CD4-positive, alpha-beta memory T cell (primary cell): ENCODE results near the gene SAP130. TPM values are rescaled to one million over a fixed set of nuclear protein-coding genes. Genes with fewer than 3 reads are reported as not detected.
A peak's percentile ranks its signal among the peaks of the same experiment; 100 is the strongest.

Source experiments
- CTCF ChIA-PET: fragments of 350-600 bp; sonication (Branson Sonifier 250); formaldehyde crosslinking; loops from one replicate; lab custom pipeline; 2021; ENCODE audit warnings: inconsistent platforms; ENCODE audit not compliant: partially characterized antibody; lab: Charles Lee
- POLR2A ChIA-PET: fragments of 350-600 bp; sonication (Branson Sonifier 250); formaldehyde crosslinking; loops from one replicate; lab custom pipeline; 2021; ENCODE audit not compliant: partially characterized antibody; lab: Charles Lee
- DNase-seq, 5 donors: peaks; one replicate each; pipeline versions ENCODE4 v3.0.0 to v3.0.0-alpha.2; 2020 to 2022; ENCODE audit warnings: mixed read lengths in 1 of 5
- H3K27ac ChIP-seq: one replicate; pipeline ENCODE4 v1.7.0; 2013; ENCODE audit warnings: low read depth, low read length
- H3K27me3 ChIP-seq: 2 replicates; pipeline ENCODE4 v1.7.0; 2013; ENCODE audit warnings: mild to moderate bottlenecking, low read length, moderate library complexity; ENCODE audit not compliant: insufficient read depth
- H3K36me3 ChIP-seq: 2 replicates; pipeline ENCODE4 v1.7.0; 2013; ENCODE audit warnings: mild to moderate bottlenecking, low read length, moderate library complexity; ENCODE audit not compliant: insufficient read depth
- H3K4me1 ChIP-seq: 2 replicates; pipeline ENCODE4 v1.7.0; 2013; ENCODE audit warnings: mild to moderate bottlenecking, low read length, moderate library complexity; ENCODE audit not compliant: insufficient read depth
- H3K4me3 ChIP-seq, 2 donors: one replicate each; pipeline ENCODE4 v1.7.0; 2013; ENCODE audit warnings: low read length in 2 of 2, mild to moderate bottlenecking in 1 of 2
- H3K9me3 ChIP-seq, 2 donors: one replicate each; pipeline ENCODE4 v1.7.0; 2013; ENCODE audit warnings: low read length in 2 of 2, control low read depth in 1 of 2; ENCODE audit not compliant: control insufficient read depth in 1 of 2
- H3K27ac Mint-ChIP-seq, 7 donors: one replicate each; pipeline ENCODE4 v1.8.0; 2020 to 2021; ENCODE audit warnings: mixed read lengths in 7 of 7, mild to moderate bottlenecking in 6 of 7, inconsistent platforms in 3 of 7, moderate library complexity in 3 of 7
- H3K27me3 Mint-ChIP-seq, 2 donors: one replicate each; pipeline ENCODE4 v1.8.0; 2020 to 2021; ENCODE audit warnings: mixed read lengths in 2 of 2
- H3K36me3 Mint-ChIP-seq, 2 donors: one replicate each; pipeline ENCODE4 v1.8.0; 2020 to 2021; ENCODE audit warnings: mixed read lengths in 2 of 2, inconsistent platforms in 1 of 2, mild to moderate bottlenecking in 1 of 2
- H3K4me1 Mint-ChIP-seq, 4 donors: one replicate each; pipeline ENCODE4 v1.8.0; 2020 to 2021; ENCODE audit warnings: mixed read lengths in 4 of 4, mild to moderate bottlenecking in 1 of 4
- H3K4me3 Mint-ChIP-seq, 8 donors: one replicate each; pipeline ENCODE4 v1.8.0; 2020 to 2021; ENCODE audit warnings: mixed read lengths in 8 of 8, mild to moderate bottlenecking in 7 of 8, moderate library complexity in 6 of 8, inconsistent platforms in 3 of 8
- H3K9me3 Mint-ChIP-seq, 8 donors: one replicate each; pipeline ENCODE4 v1.8.0; 2020 to 2021; ENCODE audit warnings: mixed read lengths in 8 of 8, mild to moderate bottlenecking in 5 of 8, inconsistent platforms in 3 of 8, moderate library complexity in 1 of 8
- intact Hi-C: fragments of 100-400 bp; cut with micrococcal nuclease; formaldehyde crosslinking; loops from one replicate; pipeline ENCODE4 v1.15.1; 2023
- polyA plus RNA-seq, 2 donors: library from polyadenylated mRNA; unstranded; fragments of 300-500 nt; fragmentation: Illumina TruSeq; gene quantifications; one replicate each; pipeline ENCODE4 v1.2.3, GENCODE V29; 2021
- total RNA-seq, 2 experiments: library from RNA; stranded (reverse); gene quantifications; one replicate each; pipeline ENCODE4 v1.2.3, GENCODE V29; 2021

The SAP130 gene
- total and polyA plus RNA-seq, 4 experiments from 2014 or later: 3.1 to 30.2 (median 21.7) TPM

DNA sequence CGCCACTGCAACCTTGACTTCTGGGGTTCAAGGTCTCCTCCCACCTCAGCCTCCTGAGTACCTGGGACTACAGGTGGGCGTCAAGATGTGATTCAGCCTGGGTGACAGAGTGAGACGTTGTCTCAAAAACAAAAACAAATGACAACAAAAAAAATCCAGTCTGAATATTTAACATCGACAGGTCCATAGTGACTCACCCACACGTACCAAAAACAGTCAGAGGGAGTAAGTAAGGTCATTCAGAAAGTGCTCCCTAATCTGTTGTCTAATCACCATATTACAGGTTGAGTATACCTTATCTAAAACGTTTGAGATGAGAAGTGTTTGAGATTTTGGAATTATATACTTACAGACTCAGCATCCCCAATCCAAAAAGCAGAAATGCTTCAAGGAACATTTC, 24.4 kb downstream of the SAP130 start:
- no peaks in the 10 kb centered on the region for H3K9me3 Mint-ChIP-seq
- no peaks in the 10 kb centered on the region for H3K4me1 ChIP-seq
- intact Hi-C loops: no loop called here
- no peak overlapping the region for H3K4me3 Mint-ChIP-seq
- ChIA-PET CTCF (no interaction called here), POLR2A (no interaction called here)
- H3K36me3 ChIP-seq: peaks cover 69% of the 10 kb centered on the region
- H3K4me3 ChIP-seq: no peak overlapping the region
- no peaks in the 10 kb centered on the region for H3K9me3 ChIP-seq
- H3K27ac ChIP-seq: no peak overlapping the region
- DNase-seq: no peak
- H3K27me3 Mint-ChIP-seq: no peaks in the 10 kb centered on the region
- no peaks in the 10 kb centered on the region for H3K27me3 ChIP-seq
- peaks cover 0 to 4% (median 1%) of the 10 kb centered on the region in 4 donors for H3K4me1 Mint-ChIP-seq
- H3K36me3 Mint-ChIP-seq: peaks cover 72 to 83% of the 10 kb centered on the region in 2 donors
- H3K27ac Mint-ChIP-seq: no peak overlapping the region

- Histone ChIP-seq H3K27ac (no peak overlapping the region), H3K9me3 (no peaks in the 10 kb centered on the region), H3K27me3 (no peaks in the 10 kb centered on the region), H3K4me3 (no peak overlapping the region), H3K36me3 (peaks cover 50% of the 10 kb centered on the region), H3K4me1 (no peaks in the 10 kb centered on the region)
- H3K27ac Mint-ChIP-seq: no peak overlapping the region
- H3K9me3 Mint-ChIP-seq: no peaks in the 10 kb centered on the region
- intact Hi-C loops: no loop called here
- H3K4me1 Mint-ChIP-seq: no peaks in the 10 kb centered on the region
- no peak overlapping the region for H3K4me3 Mint-ChIP-seq
- DNase-seq: no peak
- ChIA-PET CTCF (no interaction called here), POLR2A (interaction anchor here (0.7 kb wide), 1 partner anchor 136 kb away, joined by 4 read pairs; no protein-coding TSS in a partner anchor)
- no peaks in the 10 kb centered on the region for H3K27me3 Mint-ChIP-seq
- peaks cover 57 to 80% of the 10 kb centered on the region in 2 donors for H3K36me3 Mint-ChIP-seq
Observed at GRCh38 chr2:127996160-127996559, 31.7 kb downstream of the SAP130 start.

GRCh38 chr2:127995725-127996124, 32.1 kb downstream of the SAP130 start:
- DNase-seq: no peak
- Mint-ChIP-seq H3K4me1 (no peaks in the 10 kb centered on the region), H3K9me3 (no peaks in the 10 kb centered on the region), H3K27ac (no peak overlapping the region), H3K27me3 (no peaks in the 10 kb centered on the region), H3K36me3 (peaks cover 57 to 76% of the 10 kb centered on the region in 2 donors), H3K4me3 (no peak overlapping the region)
- ChIA-PET CTCF (no interaction called here), POLR2A (interaction anchor here (0.7 kb wide), 1 partner anchor 136 kb away, joined by 4 read pairs; no protein-coding TSS in a partner anchor)
- H3K4me1 ChIP-seq: no peaks in the 10 kb centered on the region
- H3K9me3 ChIP-seq: no peaks in the 10 kb centered on the region
- intact Hi-C loops: no loop called here
- no peak overlapping the region for H3K27ac ChIP-seq
- H3K36me3 ChIP-seq: peaks cover 46% of the 10 kb centered on the region
- H3K27me3 ChIP-seq: no peaks in the 10 kb centered on the region
- no peak overlapping the region for H3K4me3 ChIP-seq

GRCh38 chr2:127993659-127994058, 34.2 kb downstream of the SAP130 start:
- H3K4me3 Mint-ChIP-seq: no peak overlapping the region
- no peak overlapping the region for H3K27ac Mint-ChIP-seq
- Histone ChIP-seq H3K9me3 (no peaks in the 10 kb centered on the region), H3K4me3 (no peak overlapping the region), H3K27me3 (no peaks in the 10 kb centered on the region), H3K27ac (no peak overlapping the region), H3K36me3 (peaks cover 35% of the 10 kb centered on the region), H3K4me1 (no peaks in the 10 kb centered on the region)
- no peaks in the 10 kb centered on the region for H3K4me1 Mint-ChIP-seq
- H3K27me3 Mint-ChIP-seq: no peaks in the 10 kb centered on the region
- POLR2A ChIA-PET: no interaction called here
- CTCF ChIA-PET: no interaction called here
- H3K9me3 Mint-ChIP-seq: no peaks in the 10 kb centered on the region
- DNase-seq: no peak
- peaks cover 44 to 75% of the 10 kb centered on the region in 2 donors for H3K36me3 Mint-ChIP-seq
- intact Hi-C loops: no loop called here

GRCh38 chr2:127991742-127992141, 36.1 kb downstream of the SAP130 start:
- ChIA-PET CTCF (no interaction called here), POLR2A (no interaction called here)
- Mint-ChIP-seq H3K36me3 (peaks cover 40 to 73% of the 10 kb centered on the region in 2 donors), H3K4me3 (no peak overlapping the region), H3K27me3 (no peaks in the 10 kb centered on the region), H3K4me1 (peaks cover 0 to 2% (median 0%) of the 10 kb centered on the region in 4 donors), H3K9me3 (no peaks in the 10 kb centered on the region), H3K27ac (peak overlapping the region in 1 of 7 donors; percentile 47)
- Histone ChIP-seq H3K36me3 (peaks cover 25% of the 10 kb centered on the region), H3K4me3 (no peak overlapping the region), H3K4me1 (no peaks in the 10 kb centered on the region), H3K27me3 (no peaks in the 10 kb centered on the region), H3K9me3 (no peaks in the 10 kb centered on the region), H3K27ac (no peak overlapping the region)
- no peak for DNase-seq
- intact Hi-C loops: no loop called here

- Histone ChIP-seq H3K36me3 (peaks cover 60% of the 10 kb centered on the region), H3K4me1 (no peaks in the 10 kb centered on the region), H3K27me3 (no peaks in the 10 kb centered on the region), H3K27ac (no peak overlapping the region), H3K4me3 (no peak overlapping the region), H3K9me3 (no peaks in the 10 kb centered on the region)
- Mint-ChIP-seq H3K36me3 (peaks cover 52 to 79% of the 10 kb centered on the region in 2 donors), H3K9me3 (no peaks in the 10 kb centered on the region), H3K27ac (no peak overlapping the region), H3K27me3 (no peaks in the 10 kb centered on the region), H3K4me3 (no peak overlapping the region), H3K4me1 (peaks cover 0 to 5% (median under 1%) of the 10 kb centered on the region in 4 donors)
- no peak for DNase-seq
- intact Hi-C loops: no loop called here
- ChIA-PET POLR2A (no interaction called here), CTCF (no interaction called here)
Observed at GRCh38 chr2:127986548-127987079, 41.2 kb downstream of the SAP130 start.

DNA sequence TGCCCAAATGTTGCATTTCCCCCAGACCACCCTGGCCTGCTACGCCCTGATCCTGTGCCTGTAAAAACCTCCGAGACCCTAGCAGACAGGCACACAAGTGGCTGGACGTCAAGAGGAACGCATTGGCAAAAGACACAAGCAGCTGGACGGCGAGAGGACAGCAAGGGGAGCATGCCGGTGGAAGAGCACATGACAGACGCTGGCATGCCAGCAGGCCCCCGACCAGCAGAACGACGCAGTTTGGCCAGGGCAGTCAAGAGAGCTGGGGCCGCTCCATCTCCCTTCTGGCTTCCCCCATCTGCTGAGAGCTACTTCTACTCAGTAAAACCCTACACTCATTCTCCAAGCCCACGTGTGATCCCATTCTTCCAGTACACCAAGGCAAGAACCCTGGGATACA, 42.1 kb downstream of the SAP130 start:
- Histone ChIP-seq H3K27me3 (no peaks in the 10 kb centered on the region), H3K4me3 (no peak overlapping the region), H3K9me3 (no peaks in the 10 kb centered on the region), H3K36me3 (peaks cover 60% of the 10 kb centered on the region), H3K4me1 (no peaks in the 10 kb centered on the region), H3K27ac (no peak overlapping the region)
- H3K27me3 Mint-ChIP-seq: no peaks in the 10 kb centered on the region
- peaks cover 0 to 5% (median under 1%) of the 10 kb centered on the region in 4 donors for H3K4me1 Mint-ChIP-seq
- POLR2A ChIA-PET: no interaction called here
- CTCF ChIA-PET: no interaction called here
- peaks cover 51 to 79% of the 10 kb centered on the region in 2 donors for H3K36me3 Mint-ChIP-seq
- H3K9me3 Mint-ChIP-seq: no peaks in the 10 kb centered on the region
- peak overlapping the region in 1 of 7 donors; percentile 11 for H3K27ac Mint-ChIP-seq
- DNase-seq: no peak
- intact Hi-C loops: no loop called here
- H3K4me3 Mint-ChIP-seq: no peak overlapping the region
